H9 (cell line): ENCODE results near the gene CTU2. TPM values are rescaled to one million over a fixed set of nuclear protein-coding genes. Genes with fewer than 3 reads are reported as not detected.

Experiments
- DNase-seq: peaks from one replicate; pipeline ENCODE4 v3.0.0-alpha.2; 2017
- H2AFZ ChIP-seq: one replicate; pipeline ENCODE4 v1.6.1; 2013; ENCODE audit warnings: mild to moderate bottlenecking, low read length, control low read depth, moderate library complexity
- H2AK5ac ChIP-seq: 2 replicates; pipeline ENCODE4 v1.6.1; 2013; ENCODE audit warnings: low read length, control low read depth, mixed read lengths; ENCODE audit not compliant: insufficient read length
- H2BK120ac ChIP-seq: one replicate; pipeline ENCODE4 v1.6.1; 2013; ENCODE audit warnings: low read depth, mild to moderate bottlenecking, low read length, control low read depth, inconsistent platforms; ENCODE audit not compliant: poor library complexity, severe bottlenecking
- H2BK12ac ChIP-seq: 2 replicates; pipeline ENCODE4 v1.6.1; 2013; ENCODE audit warnings: low read length, control low read depth, mixed read lengths, low read depth; ENCODE audit not compliant: insufficient read length
- H2BK15ac ChIP-seq: 2 replicates; pipeline ENCODE4 v1.6.1; 2013; ENCODE audit warnings: low read depth, low read length, control low read depth
- H2BK20ac ChIP-seq: one replicate; pipeline ENCODE4 v1.6.1; 2013; ENCODE audit warnings: low read depth, mild to moderate bottlenecking, low read length, control low read depth, inconsistent platforms; ENCODE audit not compliant: poor library complexity, severe bottlenecking
- H2BK5ac ChIP-seq: 2 replicates; pipeline ENCODE4 v1.6.1; 2013; ENCODE audit warnings: low read length, control low read depth, mixed read lengths; ENCODE audit not compliant: insufficient read length
- H3K14ac ChIP-seq: 2 replicates; pipeline ENCODE4 v1.6.1; 2013; ENCODE audit warnings: low read length, control low read depth; ENCODE audit not compliant: insufficient read depth
- H3K18ac ChIP-seq: 2 replicates; pipeline ENCODE4 v1.6.1; 2013; ENCODE audit warnings: low read depth, mild to moderate bottlenecking, mixed read lengths, low read length, control low read depth; ENCODE audit not compliant: insufficient read length
- H3K23ac ChIP-seq: 2 replicates; pipeline ENCODE4 v1.6.1; 2013; ENCODE audit warnings: low read length, control low read depth, mixed read lengths, low read depth; ENCODE audit not compliant: insufficient read length
- H3K23me2 ChIP-seq: 2 replicates; pipeline ENCODE4 v1.6.1; 2013; ENCODE audit warnings: low read depth, mild to moderate bottlenecking, mixed read lengths, low read length, control low read depth; ENCODE audit not compliant: insufficient read length, poor library complexity, severe bottlenecking
- H3K27ac ChIP-seq: 2 replicates; pipeline ENCODE4 v1.5.1; 2013; ENCODE audit warnings: low read length, control low read depth, mixed read lengths, low read depth; ENCODE audit not compliant: insufficient read length
- H3K27me3 ChIP-seq: 2 replicates; pipeline ENCODE4 v1.6.1; 2013; ENCODE audit warnings: low read length, control low read depth, inconsistent platforms; ENCODE audit not compliant: insufficient read depth
- H3K4ac ChIP-seq: 2 replicates; pipeline ENCODE4 v1.6.1; 2013; ENCODE audit warnings: low read depth, mild to moderate bottlenecking, control low read depth, inconsistent platforms, low read length, moderate library complexity
- H3K4me1 ChIP-seq: 2 replicates; pipeline ENCODE4 v1.6.1; 2013; ENCODE audit warnings: low read length, control low read depth, inconsistent platforms; ENCODE audit not compliant: insufficient read depth
- H3K4me2 ChIP-seq: 2 replicates; pipeline ENCODE4 v1.6.1; 2013; ENCODE audit warnings: low read length, control low read depth, mixed read lengths; ENCODE audit not compliant: insufficient read length, insufficient read depth
- H3K56ac ChIP-seq: 2 replicates; pipeline ENCODE4 v1.6.1; 2013; ENCODE audit warnings: low read depth, mild to moderate bottlenecking, mixed read lengths, low read length, control low read depth; ENCODE audit not compliant: insufficient read length
- H3K79me1 ChIP-seq: 2 replicates; pipeline ENCODE4 v1.6.1; 2013; ENCODE audit warnings: low read depth, mild to moderate bottlenecking, moderate library complexity, low read length, control low read depth, inconsistent platforms; ENCODE audit not compliant: insufficient read depth, poor library complexity, severe bottlenecking
- H3K79me2 ChIP-seq: 2 replicates; pipeline ENCODE4 v1.6.1; 2013; ENCODE audit warnings: low read length, control low read depth, inconsistent platforms; ENCODE audit not compliant: insufficient read depth
- H3K9ac ChIP-seq: 2 replicates; pipeline ENCODE4 v1.6.1; 2013; ENCODE audit warnings: low read length, control low read depth, mixed read lengths; ENCODE audit not compliant: insufficient read length; ENCODE audit errors: extremely low read depth
- H3K9me3 ChIP-seq: one replicate; pipeline ENCODE4 v1.6.1; 2013; ENCODE audit warnings: low read depth, low read length, inconsistent platforms; ENCODE audit not compliant: control insufficient read depth
- H3T11ph ChIP-seq: one replicate; pipeline ENCODE4 v1.6.1; 2013; ENCODE audit warnings: mild to moderate bottlenecking, low read length, control low read depth, inconsistent platforms
- H4K20me1 ChIP-seq: one replicate; pipeline ENCODE4 v1.6.1; 2013; ENCODE audit not compliant: control insufficient read depth, insufficient read length, insufficient read depth
- H4K5ac ChIP-seq: 2 replicates; pipeline ENCODE4 v1.6.1; 2013; ENCODE audit warnings: low read depth, mild to moderate bottlenecking, mixed read lengths, low read length, control low read depth; ENCODE audit not compliant: insufficient read length
- H4K8ac ChIP-seq: replicated peaks from 2 replicates; pipeline ENCODE4 v1.6.1; 2013; ENCODE audit warnings: low read length, control low read depth, mixed read lengths, low read depth; ENCODE audit not compliant: insufficient read length
- H4K91ac ChIP-seq: 2 replicates; pipeline ENCODE4 v1.6.1; 2013; ENCODE audit warnings: low read depth, mild to moderate bottlenecking, moderate library complexity, mixed read lengths, low read length, control low read depth; ENCODE audit not compliant: insufficient read length
- H3K27ac Mint-ChIP-seq, 3 experiments: 2 replicates in 2 of 3; 3 replicates in 1 of 3; pipeline ENCODE4 v1.8.0; 2020 to 2021; ENCODE audit warnings: mixed read lengths in 3 of 3, mild to moderate bottlenecking in 1 of 3, moderate library complexity in 1 of 3
- H3K27me3 Mint-ChIP-seq: 2 replicates; pipeline ENCODE4 v1.8.0; 2021; ENCODE audit warnings: low read depth, mild to moderate bottlenecking, moderate library complexity, mixed read lengths
- H3K36me3 Mint-ChIP-seq, 3 experiments: 2 replicates in 2 of 3; 3 replicates in 1 of 3; pipeline ENCODE4 v1.8.0; 2020 to 2021; ENCODE audit warnings: low read depth in 3 of 3, mixed read lengths in 3 of 3; ENCODE audit not compliant: insufficient read depth in 1 of 3
- H3K4me1 Mint-ChIP-seq, 2 experiments: 2 replicates each; pipeline ENCODE4 v1.8.0; 2020; ENCODE audit warnings: mixed read lengths in 2 of 2
- H3K4me3 Mint-ChIP-seq, 2 experiments: 2 replicates in 1 of 2; 3 replicates in 1 of 2; pipeline ENCODE4 v1.8.0; 2020 to 2021; ENCODE audit warnings: mild to moderate bottlenecking in 2 of 2, mixed read lengths in 2 of 2, moderate library complexity in 1 of 2
- H3K9me3 Mint-ChIP-seq, 2 experiments: 2 replicates in 1 of 2; 3 replicates in 1 of 2; pipeline ENCODE4 v1.8.0; 2020; ENCODE audit warnings: mild to moderate bottlenecking in 2 of 2, mixed read lengths in 2 of 2, moderate library complexity in 1 of 2
- WGBS: extraction: QIAGEN DNeasy Blood & Tissue Kit; methylation state at CpG from one replicate; pipeline ENCODE4 v1.1.7; 2013; ENCODE audit warnings: missing lambda C conversion rate, low lambda C conversion rate, mixed read lengths; ENCODE audit not compliant: insufficient read length; ENCODE audit errors: extremely low coverage; 5-methylcytosine and 5-hydroxymethylcytosine counted together
- total RNA-seq: library from RNA; stranded (reverse); gene quantifications from 2 replicates; pipeline ENCODE4 v1.2.1, GENCODE V29; 2021
- TF ChIP-seq, protein P1 (sequence below): fragments of 200-600 bp; sonication (generic); conservative IDR thresholded peaks from 3 replicates; pipeline ENCODE4 v1.8.0; 2021; ENCODE audit warnings: antibody characterized with exemption, mild to moderate bottlenecking

CTU2 gene
- total RNA-seq, 1 experiment from 2014 or later, result 32.8 TPM

DNA sequence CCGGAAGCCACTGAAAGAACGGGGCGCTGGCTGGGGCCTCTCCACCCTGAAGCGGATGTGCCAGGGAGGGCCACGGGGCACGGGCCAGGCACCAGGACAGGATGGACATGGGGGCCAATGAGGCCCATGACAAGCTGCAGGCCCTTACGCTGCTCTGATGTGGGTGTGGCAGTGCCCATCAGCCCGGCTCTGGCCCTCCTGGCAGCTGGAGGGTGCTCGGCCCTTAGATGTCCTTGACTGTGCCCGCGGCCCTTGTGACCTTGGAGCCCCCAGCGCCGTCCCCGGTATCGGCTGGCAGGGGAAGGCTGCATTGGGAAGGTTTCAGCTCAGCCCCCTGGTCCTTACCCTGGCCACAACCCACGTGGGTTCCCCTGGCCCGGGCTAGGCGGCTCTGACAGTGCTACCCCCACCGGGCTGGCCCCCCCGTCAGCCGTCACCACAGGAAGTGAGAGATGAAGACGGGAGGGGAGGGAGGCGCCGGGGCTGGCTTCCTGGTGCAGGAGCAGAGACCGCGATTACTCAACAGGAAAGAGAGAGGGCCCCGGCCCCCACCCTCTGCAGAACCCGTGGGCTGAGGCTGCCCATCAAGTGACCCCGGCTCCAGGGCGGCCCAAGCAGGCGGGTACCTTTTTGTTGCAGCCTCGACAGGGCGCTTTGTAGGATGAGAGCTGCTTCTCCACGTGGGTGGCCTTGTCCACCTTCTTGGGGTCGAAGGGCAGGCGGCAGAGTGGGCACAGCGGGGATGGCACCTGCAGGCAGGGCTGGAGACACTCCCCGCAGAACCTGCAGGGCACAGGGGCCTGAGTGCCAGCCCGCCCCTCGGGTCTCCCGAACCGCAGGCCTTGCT is 5.4 kb upstream of the CTU2 start:
- Mint-ChIP-seq H3K27ac (no peak overlapping the region), H3K4me1 (peaks cover 8 to 9% of the 10 kb centered on the region in 2 experiments), H3K4me3 (no peak overlapping the region), H3K36me3 (peaks cover 2 to 15% (median 14%) of the 10 kb centered on the region in 3 experiments; a peak in 5 of 7 replicates), H3K27me3 (no peaks in the 10 kb centered on the region), H3K9me3 (no peaks in the 10 kb centered on the region)
- no peaks in the 10 kb centered on the region for H3K27me3 ChIP-seq
- H2BK20ac ChIP-seq, result no peak overlapping the region
- no peak overlapping the region for H3K4me2 ChIP-seq
- no peak overlapping the region for H3K4ac ChIP-seq
- H3K14ac ChIP-seq, result no peak overlapping the region
- no peak overlapping the region for H3K27ac ChIP-seq
- H4K5ac ChIP-seq, result no peak overlapping the region
- H3K79me1 ChIP-seq, result peaks cover 7% of the 10 kb centered on the region
- H3K79me2 ChIP-seq, result peaks cover 3% of the 10 kb centered on the region; the same call in 1 of the 2 replicates
- WGBS, result no CpG with 5 or more reads among the region's 42 CpGs
- no peak overlapping the region for H2BK15ac ChIP-seq
- H2AK5ac ChIP-seq, result no peak overlapping the region
- H2BK12ac ChIP-seq, result no peak overlapping the region
- H4K8ac ChIP-seq, result no peak overlapping the region
- no peaks in the 10 kb centered on the region for H3K9me3 ChIP-seq
- TF ChIP-seq, protein P1, sequence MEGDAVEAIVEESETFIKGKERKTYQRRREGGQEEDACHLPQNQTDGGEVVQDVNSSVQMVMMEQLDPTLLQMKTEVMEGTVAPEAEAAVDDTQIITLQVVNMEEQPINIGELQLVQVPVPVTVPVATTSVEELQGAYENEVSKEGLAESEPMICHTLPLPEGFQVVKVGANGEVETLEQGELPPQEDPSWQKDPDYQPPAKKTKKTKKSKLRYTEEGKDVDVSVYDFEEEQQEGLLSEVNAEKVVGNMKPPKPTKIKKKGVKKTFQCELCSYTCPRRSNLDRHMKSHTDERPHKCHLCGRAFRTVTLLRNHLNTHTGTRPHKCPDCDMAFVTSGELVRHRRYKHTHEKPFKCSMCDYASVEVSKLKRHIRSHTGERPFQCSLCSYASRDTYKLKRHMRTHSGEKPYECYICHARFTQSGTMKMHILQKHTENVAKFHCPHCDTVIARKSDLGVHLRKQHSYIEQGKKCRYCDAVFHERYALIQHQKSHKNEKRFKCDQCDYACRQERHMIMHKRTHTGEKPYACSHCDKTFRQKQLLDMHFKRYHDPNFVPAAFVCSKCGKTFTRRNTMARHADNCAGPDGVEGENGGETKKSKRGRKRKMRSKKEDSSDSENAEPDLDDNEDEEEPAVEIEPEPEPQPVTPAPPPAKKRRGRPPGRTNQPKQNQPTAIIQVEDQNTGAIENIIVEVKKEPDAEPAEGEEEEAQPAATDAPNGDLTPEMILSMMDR, result no peak
- no peak overlapping the region for H3K56ac ChIP-seq
- H3K9ac ChIP-seq, result no peak overlapping the region
- no peak overlapping the region for H4K91ac ChIP-seq
- H4K20me1 ChIP-seq, result no peaks in the 10 kb centered on the region
- no peak overlapping the region for H3K23ac ChIP-seq
- H2AFZ ChIP-seq, result no peak overlapping the region
- no peak overlapping the region for H2BK5ac ChIP-seq
- peaks cover 3% of the 10 kb centered on the region for H3K23me2 ChIP-seq
- no peak overlapping the region for H2BK120ac ChIP-seq
- H3K18ac ChIP-seq, result no peak overlapping the region
- H3T11ph ChIP-seq, result no peak overlapping the region
- H3K4me1 ChIP-seq, result no peaks in the 10 kb centered on the region; the same call in 1 of the 2 replicates
- no peak for DNase-seq
